HCT116 (cell line): ENCODE measurements around the gene ZC3H12A. TPM values are rescaled to one million over a fixed set of nuclear protein-coding genes. Genes with fewer than 3 reads are reported as not detected.

Experiments
- ATAC-seq: fragments of 200-7000 bp; cut with Tn5 transposase; 2 replicates; pipeline ENCODE4 v1.9.1; 2020; ENCODE audit warnings: mild to moderate bottlenecking, moderate library complexity
- BruUV-seq: library from RNA; stranded (reverse); fragments of 400-500 nt; replicated peaks from 2 replicates; lab custom pipeline; 2021; lab: Mats Ljungman, UMichigan
- CTCF ChIA-PET: fragments of 300-600 bp; sonication (Branson Sonifier 250); formaldehyde crosslinking; loops from one replicate; lab custom pipeline; 2021; ENCODE audit warnings: antibody characterized with exemption; lab: Charles Lee
- POLR2A ChIA-PET: fragments of 300-600, 350-600 bp; sonication (Branson Sonifier 250); formaldehyde crosslinking; loops from one replicate; lab custom pipeline; 2021; ENCODE audit warnings: antibody characterized with exemption; lab: Charles Lee
- RAD21 ChIA-PET, 2 experiments: fragments of 300-600 bp; sonication (Branson Sonifier 250); formaldehyde crosslinking; loops; one replicate each; lab custom pipeline; 2023; ENCODE audit warnings: low total read pairs in 2 of 2; ENCODE audit not compliant: uncharacterized antibody in 2 of 2, unreplicated experiment in 2 of 2, low non-redundant PET in 1 of 2; lab: Charles Lee
- DNase-seq: peaks from one replicate; pipeline ENCODE4 v3.0.0-alpha.2; 2010; ENCODE audit warnings: low read depth, low spot score
- H2AFZ ChIP-seq: fragments of 200-600 bp; shearing (Covaris generic), sonication (generic); 2 replicates; pipeline ENCODE4 v1.6.1; 2017; ENCODE audit warnings: low read depth, mixed run types, mixed read lengths, antibody characterized with exemption, low read length; ENCODE audit not compliant: poor library complexity, severe bottlenecking
- H3K27ac ChIP-seq: 2 replicates; pipeline ENCODE4 v1.5.1; 2012; ENCODE audit warnings: low read depth, low read length
- H3K27me3 ChIP-seq: fragments of 200-600 bp; sonication (generic); 2 replicates; pipeline ENCODE4 v1.6.1; 2016; ENCODE audit warnings: mixed run types, low read length, mixed read lengths; ENCODE audit not compliant: insufficient read depth
- H3K36me3 ChIP-seq, 2 experiments: fragments of 200-500 bp in 1 of 2; fragments of 200-600 bp in 1 of 2; sonication (Bioruptor generic) in 1 of 2; sonication (generic) in 1 of 2; 2 replicates each; pipeline versions ENCODE4 v1.5.1 to v1.6.1; 2014 to 2016; ENCODE audit warnings: low read length in 2 of 2, inconsistent platforms in 1 of 2, mixed read lengths in 1 of 2, mixed run types in 1 of 2; ENCODE audit not compliant: insufficient read depth in 2 of 2, control insufficient read depth in 1 of 2
- H3K4me1 ChIP-seq, 2 experiments: fragments of 200-600 bp in 1 of 2; sonication (generic) in 1 of 2; 2 replicates each; pipeline versions ENCODE4 v1.5.1 to v1.6.1; 2012 to 2017; ENCODE audit warnings: low read length in 2 of 2, inconsistent platforms in 1 of 2, mild to moderate bottlenecking in 1 of 2, mixed read lengths in 1 of 2, mixed run types in 1 of 2, moderate library complexity in 1 of 2; ENCODE audit not compliant: insufficient read depth in 2 of 2, control insufficient read depth in 1 of 2
- H3K4me2 ChIP-seq: fragments of 200-600 bp; sonication (generic); 2 replicates; pipeline ENCODE4 v1.6.1; 2017; ENCODE audit warnings: mixed run types, low read length, mixed read lengths
- H3K4me3 ChIP-seq, 2 experiments: fragments of 200-600 bp in 1 of 2; sonication (generic) in 1 of 2; replicated peaks in 1 of 2; 2 replicates each; pipeline ENCODE4 v1.5.1; 2011 to 2016; ENCODE audit warnings: low read length in 2 of 2, control low read depth in 1 of 2, low read depth in 1 of 2, mild to moderate bottlenecking in 1 of 2, mixed read lengths in 1 of 2, mixed run types in 1 of 2
- H3K79me2 ChIP-seq: fragments of 200-600 bp; sonication (generic); 2 replicates; pipeline ENCODE4 v1.6.1; 2017; ENCODE audit warnings: mild to moderate bottlenecking, mixed run types, low read length, moderate library complexity, mixed read lengths; ENCODE audit not compliant: insufficient read depth
- H3K9ac ChIP-seq: fragments of 200-600 bp; sonication (generic); 2 replicates; pipeline ENCODE4 v1.6.1; 2016; ENCODE audit warnings: low read length, mixed read lengths
- H3K9me2 ChIP-seq: fragments of 200-600 bp; sonication (generic), shearing (Covaris generic); 2 replicates; pipeline ENCODE4 v1.6.1; 2017; ENCODE audit warnings: mixed run types, mild to moderate bottlenecking, moderate library complexity; ENCODE audit not compliant: insufficient read depth
- H3K9me3 ChIP-seq, 2 experiments: fragments of 200-500 bp in 1 of 2; fragments of 200-600 bp in 1 of 2; sonication (Bioruptor generic) in 1 of 2; sonication (generic) in 1 of 2; 2 replicates each; pipeline ENCODE4 v1.6.1; 2014 to 2017; ENCODE audit warnings: low read length in 2 of 2, mixed read lengths in 2 of 2, inconsistent platforms in 1 of 2, low read depth in 1 of 2, mild to moderate bottlenecking in 1 of 2, mixed run types in 1 of 2, moderate library complexity in 1 of 2; ENCODE audit not compliant: control insufficient read depth in 1 of 2, insufficient read depth in 1 of 2
- H4K20me1 ChIP-seq: fragments of 200-600 bp; sonication (generic), shearing (Covaris generic); 2 replicates; pipeline ENCODE4 v1.6.1; 2017; ENCODE audit warnings: mixed run types, mild to moderate bottlenecking, moderate library complexity; ENCODE audit not compliant: insufficient read depth
- FOSL1 ChIP-seq: IDR thresholded peaks from 2 replicates; pipeline ENCODE4 v1.6.1; 2012; ENCODE audit warnings: low read depth
- POLR2AphosphoS5 ChIP-seq: IDR thresholded peaks from 2 replicates; pipeline ENCODE4 v1.6.1; 2011; ENCODE audit warnings: mild to moderate bottlenecking, low read depth, low read length, moderate library complexity
- REST ChIP-seq: IDR thresholded peaks from 2 replicates; pipeline ENCODE4 v1.6.1; 2012; ENCODE audit warnings: low read depth
- SIN3A ChIP-seq: IDR thresholded peaks from 2 replicates; pipeline ENCODE4 v1.6.1; 2012; ENCODE audit warnings: low read depth
- SP1 ChIP-seq: IDR thresholded peaks from 2 replicates; pipeline ENCODE4 v1.6.1; 2012; ENCODE audit warnings: low read depth
- ZNF274 ChIP-seq: fragments of 200-500 bp; sonication (Bioruptor generic); IDR thresholded peaks from 2 replicates; pipeline ENCODE4 v1.6.1; 2014; ENCODE audit warnings: mild to moderate bottlenecking, low read depth, low read length, inconsistent platforms
- intact Hi-C: fragments of 100-400 bp; cut with micrococcal nuclease; formaldehyde crosslinking; loops from 2 replicates; pipeline ENCODE4 v1.10.0; 2022
- total RNA-seq: library from RNA; stranded (reverse); gene quantifications from one replicate; pipeline ENCODE4 v1.2.1, GENCODE V29; 2021; ENCODE audit not compliant: unreplicated experiment
- TF ChIP-seq, protein P1 (sequence below): IDR thresholded peaks from 2 replicates; pipeline ENCODE4 v1.6.1; 2012

The ZC3H12A gene
- total RNA-seq, 1 experiment from 2014 or later: 10.6 TPM

GRCh38 chr1:37483785-37484184 lies 9.4 kb downstream of the ZC3H12A start (continued):
- TF ChIP-seq REST (no peak), FOSL1 (no peak), SIN3A (no peak), SP1 (no peak)
- TF ChIP-seq, protein P1, sequence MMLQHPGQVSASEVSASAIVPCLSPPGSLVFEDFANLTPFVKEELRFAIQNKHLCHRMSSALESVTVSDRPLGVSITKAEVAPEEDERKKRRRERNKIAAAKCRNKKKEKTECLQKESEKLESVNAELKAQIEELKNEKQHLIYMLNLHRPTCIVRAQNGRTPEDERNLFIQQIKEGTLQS: no peak
- TF ChIP-seq, all 23 proteins: peak for 0

GRCh38 chr1:37484325-37485051 lies 10.1 kb downstream of the ZC3H12A start:
- CTCF ChIA-PET: interaction anchor here (1.3 to 3.9 kb wide), 2 partner anchors 13 to 30 kb away, joined by 4 to 62 read pairs; no protein-coding TSS in a partner anchor
- Histone ChIP-seq H3K27me3 (no peaks in the 10 kb centered on the region), H3K27ac (no peak overlapping the region), H3K36me3 (peaks cover 17 to 42% of the 10 kb centered on the region in 2 experiments; a peak in 3 of 4 replicates), H4K20me1 (no peaks in the 10 kb centered on the region), H3K4me2 (no peak overlapping the region), H3K9ac (no peak overlapping the region), H2AFZ (no peak overlapping the region), H3K4me3 (no peak overlapping the region), H3K9me2 (no peaks in the 10 kb centered on the region), H3K9me3 (no peaks in the 10 kb centered on the region), H3K4me1 (peaks cover 7 to 25% of the 10 kb centered on the region in 2 experiments), H3K79me2 (peaks cover 19% of the 10 kb centered on the region)
- POLR2A ChIA-PET: interaction anchor here (1.1 to 4.7 kb wide), 2 partner anchors 9 to 11 kb away, joined by 3 to 34 read pairs; partner anchors contain the start of gene ZC3H12A
- DNase-seq: no peak
- intact Hi-C loops: no loop called here
- peak; percentile 17; the same call in 1 of the 2 replicates for TF ChIP-seq POLR2AphosphoS5
- no peak for TF ChIP-seq ZNF274
- RAD21 ChIA-PET: no interaction called here
- ATAC-seq: no peak
- no TSS peak for BruUV-seq
